CD4-positive, alpha-beta T cell treated with Interferon alpha-2 for 1 hour (primary cell): Measurements from ENCODE around the gene PRUNE1.
A peak's percentile ranks its signal among the peaks of the same experiment; 100 is the strongest.

ENCODE experiments used
- DNase-seq, 2 donors: peaks; one replicate each; pipeline ENCODE4 v3.0.0-alpha.2; 2020 to 2022

Gene PRUNE1

DNA sequence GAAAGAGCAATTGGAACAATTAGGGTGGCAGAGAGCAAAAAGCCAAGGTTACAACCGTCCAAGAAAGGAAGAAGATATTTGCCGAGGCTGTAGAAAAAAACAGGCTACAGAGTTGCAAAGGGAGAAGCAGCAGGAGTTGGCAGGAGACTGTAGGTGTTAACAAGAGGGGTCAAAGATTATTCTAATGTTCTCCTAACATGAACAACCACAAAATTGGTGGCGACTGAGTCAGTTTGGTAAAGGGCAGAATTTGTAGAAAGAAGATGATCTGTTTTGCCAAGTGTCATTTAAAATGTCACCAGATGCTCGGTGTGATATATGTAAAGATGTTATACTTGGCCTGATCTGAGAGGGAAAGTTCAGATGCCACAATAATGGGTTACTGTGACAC is 401 bp upstream of the PRUNE1 start:
- DNase-seq, result no peak

DNA sequence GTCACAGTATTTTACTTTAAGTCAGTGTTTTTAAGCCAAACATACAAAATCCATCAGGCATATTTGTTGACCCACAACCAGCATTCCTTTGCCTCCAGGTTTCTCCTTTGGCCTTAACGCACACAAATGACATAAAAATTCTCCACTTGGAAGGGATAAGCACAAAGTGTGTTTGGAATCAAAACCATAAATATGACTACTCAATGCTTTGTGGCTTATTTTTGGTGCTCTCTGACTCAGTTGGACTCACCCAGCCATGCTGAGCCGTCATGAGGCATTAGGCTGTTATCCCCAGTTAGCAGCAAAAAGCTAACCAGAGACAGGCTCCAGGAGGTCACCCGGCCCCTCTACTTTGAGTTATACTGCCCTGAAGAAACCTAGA is 948 bp downstream of the PRUNE1 start:
- no peak for DNase-seq

GRCh38 chr1:151009674-151010345 is 1.6 kb downstream of the PRUNE1 start:
- no peak for DNase-seq

- no peak for DNase-seq
Observed at GRCh38 chr1:151010346-151010726, 2.1 kb downstream of the PRUNE1 start.

DNA sequence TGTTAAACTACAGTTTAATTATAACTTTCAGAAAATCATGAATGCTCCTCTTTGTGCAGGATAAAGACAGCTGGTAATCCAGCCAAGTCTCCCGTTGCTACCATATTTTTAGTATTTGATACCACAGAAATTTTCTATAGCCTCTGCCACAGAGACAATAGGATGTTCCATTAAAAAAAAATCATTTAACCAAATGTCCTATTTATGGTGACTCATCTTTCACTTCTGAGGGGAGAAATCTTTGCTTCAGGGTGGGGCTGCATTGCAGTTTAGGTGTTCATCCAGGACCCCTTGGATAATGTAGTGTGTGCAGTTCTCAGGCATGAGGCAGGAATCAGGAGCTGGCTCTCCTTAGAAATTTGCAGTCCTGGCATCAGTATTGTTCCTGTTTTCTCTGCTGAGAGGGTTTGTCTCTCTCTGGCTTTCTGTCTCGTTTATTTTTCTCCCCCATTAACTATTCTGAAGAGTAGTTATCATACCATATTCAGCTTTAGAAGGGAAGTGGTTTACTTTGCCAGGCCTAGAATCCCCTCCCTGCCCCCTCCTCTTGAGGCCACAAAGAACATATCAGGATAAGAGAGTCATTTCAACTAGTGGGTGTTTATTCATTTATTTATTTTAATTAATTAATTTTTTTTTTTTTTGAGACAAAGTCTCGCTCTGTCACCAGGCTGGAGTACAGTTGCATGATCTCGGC is 3.1 kb downstream of the PRUNE1 start:
- no peak for DNase-seq

DNA sequence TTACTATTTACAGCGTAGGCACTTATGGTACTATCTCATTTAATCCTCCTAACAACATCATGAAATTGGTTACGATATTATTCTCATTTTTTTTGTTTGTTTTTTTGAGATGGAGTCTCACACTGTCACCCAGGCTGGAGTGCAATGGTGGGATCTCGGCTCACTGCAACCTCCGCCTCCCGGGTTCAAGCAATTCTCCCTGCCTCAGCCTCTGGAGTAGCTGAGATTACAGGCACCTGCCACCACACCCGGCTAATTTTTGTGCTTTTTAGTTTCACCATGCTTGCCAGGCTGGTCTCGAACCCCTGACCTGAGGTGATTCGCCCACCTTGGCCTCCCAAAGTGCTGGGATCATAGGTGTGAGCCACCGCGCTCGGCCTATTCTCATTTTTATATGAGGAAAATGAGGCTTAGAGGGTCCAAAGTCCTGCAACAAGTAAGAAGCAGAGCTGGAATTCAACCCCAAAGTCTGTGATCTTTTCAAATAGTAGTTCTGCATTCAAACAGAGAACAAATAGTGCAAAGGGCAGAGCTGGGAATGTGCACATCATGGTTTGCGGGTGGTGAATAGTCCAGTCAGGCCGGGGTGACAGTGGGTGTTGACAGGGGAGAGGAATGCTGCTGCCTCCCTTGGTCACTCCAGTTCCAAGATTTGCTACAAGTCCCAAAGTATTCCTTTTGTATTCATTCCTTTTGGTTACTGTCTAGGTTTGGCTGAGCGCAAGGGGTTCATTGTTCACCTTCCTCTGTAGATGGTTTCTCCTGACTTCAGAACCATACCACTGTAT is 4.6 kb downstream of the PRUNE1 start:
- no peak for DNase-seq

DNA sequence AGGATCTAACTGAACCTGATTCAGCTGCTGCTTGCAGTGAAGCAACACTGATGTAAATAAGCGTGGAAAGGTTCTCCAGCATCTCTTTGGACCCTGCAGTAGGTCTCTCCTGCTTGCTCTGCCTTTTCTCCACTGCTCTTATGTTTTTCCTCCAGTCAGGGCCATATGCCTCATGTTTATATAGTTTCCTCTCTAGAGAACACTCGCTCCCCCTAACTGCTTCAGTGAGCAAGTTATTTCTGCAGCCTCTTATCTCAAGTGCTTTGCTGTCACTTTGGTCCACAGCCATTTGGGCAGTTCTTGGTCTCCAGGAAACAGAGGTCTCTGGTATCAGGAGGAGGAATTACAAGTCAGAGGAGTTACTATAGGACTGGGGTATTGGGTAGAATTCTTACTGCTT is 5.3 kb downstream of the PRUNE1 start:
- no peak for DNase-seq

DNA sequence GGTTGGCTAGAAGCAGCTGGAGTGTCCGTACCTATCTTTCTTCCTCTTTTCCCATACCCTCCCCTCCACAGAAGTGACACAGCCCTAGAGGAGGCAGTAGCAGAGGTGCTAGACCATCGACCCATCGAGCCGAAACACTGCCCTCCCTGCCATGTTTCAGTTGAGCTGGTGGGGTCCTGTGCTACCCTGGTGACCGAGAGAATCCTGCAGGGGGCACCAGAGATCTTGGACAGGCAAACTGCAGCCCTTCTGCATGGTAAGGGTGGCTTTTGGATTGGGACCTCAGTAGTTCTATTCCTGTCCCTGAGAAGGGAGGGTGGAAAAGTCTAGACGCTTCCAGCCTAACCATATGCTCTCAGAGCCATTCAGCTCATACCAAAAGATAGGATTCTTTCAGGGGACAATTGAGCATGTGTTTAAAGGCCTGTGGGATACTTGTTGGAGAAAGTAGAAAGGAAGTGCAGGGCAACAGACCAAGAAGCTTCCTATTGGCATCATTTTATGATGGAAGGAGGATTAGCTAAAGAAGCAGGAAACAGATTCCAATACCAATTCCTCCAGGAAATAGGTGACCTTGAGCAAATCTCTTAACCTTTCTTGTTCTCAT is 16.4 kb downstream of the PRUNE1 start:
- peak; percentile 87 to 91 for DNase-seq

DNA sequence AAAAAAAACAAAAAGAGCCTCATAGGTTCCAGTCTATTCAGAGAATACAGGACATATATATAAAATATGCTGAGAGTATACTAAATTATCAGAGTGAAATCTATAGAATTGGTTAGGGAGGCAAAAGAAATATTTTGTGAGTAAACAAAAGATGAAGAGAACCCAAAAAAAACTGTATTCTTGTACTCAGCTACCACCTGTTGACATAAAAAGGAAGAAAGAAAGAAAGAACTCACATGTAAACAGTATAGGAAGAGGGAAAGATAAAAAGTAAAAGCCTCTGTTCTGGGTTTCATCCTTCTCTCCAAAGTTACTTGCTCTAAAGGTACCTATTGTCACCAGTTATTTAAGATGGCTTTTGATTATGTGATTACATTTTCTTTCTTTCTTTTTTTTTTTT is 18.2 kb downstream of the PRUNE1 start:
- DNase-seq, result no peak

- no peak for DNase-seq
Observed at GRCh38 chr1:151032164-151032563, 23.9 kb downstream of the PRUNE1 start.

- no peak for DNase-seq
Observed at GRCh38 chr1:151035167-151035566, 26.9 kb downstream of the PRUNE1 start.

- DNase-seq, result no peak
Observed at GRCh38 chr1:151036356-151036755, 28.1 kb downstream of the PRUNE1 start, which contains the start of gene BNIPL. BNIPL (plus strand) TSS chr1:151036586; CDS start chr1:151036726, 140 bp downstream.

GRCh38 chr1:151037032-151037431 is 28.8 kb downstream of the PRUNE1 start:
- DNase-seq, result no peak

DNA sequence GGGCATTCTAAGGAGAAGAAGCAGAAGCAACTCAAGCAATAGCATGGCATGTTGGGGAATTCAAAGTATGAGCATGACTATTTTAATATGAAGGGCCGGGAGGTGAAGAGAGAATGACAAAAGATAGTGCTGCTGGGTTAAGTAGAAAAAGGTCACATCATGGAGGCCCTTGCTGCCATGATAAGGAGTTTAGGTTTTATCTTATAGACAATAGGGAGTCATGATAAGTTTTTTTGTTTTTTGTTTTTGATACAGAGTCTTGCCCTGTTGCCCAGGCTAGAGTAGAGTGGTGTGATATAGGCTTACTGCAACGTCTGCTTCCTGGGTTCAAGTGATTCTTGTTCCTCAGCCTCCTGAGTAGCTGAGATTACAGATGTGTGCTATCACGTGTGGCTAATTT is 31.3 kb downstream of the PRUNE1 start:
- DNase-seq, result no peak

GRCh38 chr1:151043163-151043562 is 34.9 kb downstream of the PRUNE1 start:
- DNase-seq, result peak in 1 of 2 donors; percentile 26

- peak; percentile 54 to 73 for DNase-seq
Observed at GRCh38 chr1:151047591-151047924, 39.3 kb downstream of the PRUNE1 start, which contains the start of gene C1orf56. C1orf56 (plus strand) TSS chr1:151047751; CDS start chr1:151047848, 97 bp downstream.

GRCh38 chr1:151047925-151048644 is 39.8 kb downstream of the PRUNE1 start:
- peak; percentile 59 to 72 for DNase-seq

DNA sequence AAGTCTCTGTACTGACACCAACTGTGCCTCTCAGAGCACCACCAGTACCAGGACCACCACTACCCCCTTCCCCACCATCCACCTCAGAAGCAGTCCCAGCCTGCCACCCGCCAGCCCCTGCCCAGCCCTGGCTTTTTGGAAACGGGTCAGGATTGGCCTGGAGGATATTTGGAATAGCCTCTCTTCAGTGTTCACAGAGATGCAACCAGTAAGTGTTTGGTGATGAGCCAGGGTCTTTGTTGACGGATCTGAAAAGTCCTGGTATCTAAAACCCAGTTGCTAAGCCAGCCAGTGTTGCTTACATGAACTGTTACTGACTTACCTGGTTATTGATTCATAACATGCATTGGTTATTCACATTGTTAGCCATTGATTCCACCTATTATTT is 40.4 kb downstream of the PRUNE1 start:
- no peak for DNase-seq

GRCh38 chr1:151049458-151049857 is 41.2 kb downstream of the PRUNE1 start:
- DNase-seq, result peak in 1 of 2 donors; percentile 17

DNA sequence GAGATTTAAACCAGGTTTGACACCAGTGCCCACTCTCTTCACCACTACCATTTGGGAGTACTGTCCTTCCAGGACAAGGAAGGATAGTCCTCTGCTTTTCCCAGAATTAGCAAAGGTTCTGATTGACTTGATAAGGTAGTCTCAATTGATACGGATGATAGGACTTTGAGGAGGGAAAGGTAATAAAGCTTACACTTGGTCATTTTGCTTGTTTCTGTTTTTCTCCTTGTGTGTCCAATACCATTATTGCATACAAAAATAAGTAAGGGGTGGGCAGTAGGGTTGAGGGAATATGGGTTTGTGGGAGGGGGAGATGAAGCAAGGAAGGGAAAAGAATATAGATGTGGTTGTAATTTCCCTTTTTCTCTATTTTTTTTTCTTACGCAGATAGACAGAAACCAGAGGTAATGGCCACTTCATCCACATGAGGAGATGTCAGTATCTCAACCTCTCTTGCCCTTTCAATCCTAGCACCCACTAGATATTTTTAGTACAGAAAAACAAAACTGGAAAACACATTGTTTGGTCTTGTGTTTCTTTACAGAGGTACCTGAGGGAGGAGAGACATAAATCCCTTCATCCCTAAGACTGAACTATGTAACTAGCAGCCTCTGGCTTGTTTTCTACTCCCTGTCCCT is 41.9 kb downstream of the PRUNE1 start:
- DNase-seq, result no peak

GRCh38 chr1:151051356-151052009 is 43.2 kb downstream of the PRUNE1 start:
- DNase-seq, result no peak
